ENCODE results near the gene RHBDF2. TPM values are rescaled to one million over a fixed set of nuclear protein-coding genes. Genes with fewer than 3 reads are reported as not detected.

RHBDF2 gene
- total and polyA plus RNA-seq, 2 experiments from 2014 or later, result 4.9 to 11.0 TPM

DNA sequence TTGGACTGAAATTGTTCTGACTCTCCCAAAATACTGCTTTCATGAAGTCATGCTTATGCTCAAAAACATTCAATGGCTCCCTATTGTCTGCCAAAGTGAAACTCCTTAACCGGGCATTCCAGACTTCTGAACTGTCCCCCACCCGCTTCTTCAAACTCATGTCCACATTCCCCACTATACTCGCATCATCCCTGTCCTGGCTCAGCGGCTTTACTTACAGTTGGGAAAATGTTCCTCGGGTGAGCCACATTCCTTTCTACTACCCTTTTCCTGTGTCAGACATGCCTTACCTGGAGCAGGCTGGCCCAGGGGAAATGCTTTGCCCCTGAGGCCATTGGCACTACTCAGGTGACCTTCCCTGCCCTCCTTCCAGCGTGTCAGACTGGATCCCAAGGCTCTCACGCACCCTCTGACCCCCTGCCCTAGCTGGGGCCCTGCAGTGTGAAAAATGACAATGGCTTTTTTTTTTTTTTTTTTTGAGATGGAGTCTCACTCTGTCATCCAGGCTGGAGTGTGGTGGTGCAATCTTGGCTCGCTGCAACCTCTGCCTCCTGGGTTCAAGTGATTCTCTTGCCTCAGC lies 30.9 kb upstream of the RHBDF2 start:
- Histone ChIP-seq H3K27ac (no peak overlapping the region), H4K20me1 (ENCODE audit: insufficient read depth, poor library complexity, severe bottlenecking) (no peaks in the 10 kb centered on the region), H3K4me3 (no peak overlapping the region), H3K9me3 (ENCODE audit: low read depth) (no peaks in the 10 kb centered on the region), H3K79me2 (no peaks in the 10 kb centered on the region), H3K9me2 (replicated peaks; ENCODE audit: insufficient read depth) (no peaks in the 10 kb centered on the region), H3K27me3 (peaks cover 12% of the 10 kb centered on the region), H2AFZ (no peak overlapping the region), H3K4me2 (no peak overlapping the region), H3K4me1 (ENCODE audit: insufficient read depth) (peaks cover 59% of the 10 kb centered on the region), H3K36me3 (replicated peaks; ENCODE audit: insufficient read depth, low read depth) (no peaks in the 10 kb centered on the region)
- TF ChIP-seq, protein P1, sequence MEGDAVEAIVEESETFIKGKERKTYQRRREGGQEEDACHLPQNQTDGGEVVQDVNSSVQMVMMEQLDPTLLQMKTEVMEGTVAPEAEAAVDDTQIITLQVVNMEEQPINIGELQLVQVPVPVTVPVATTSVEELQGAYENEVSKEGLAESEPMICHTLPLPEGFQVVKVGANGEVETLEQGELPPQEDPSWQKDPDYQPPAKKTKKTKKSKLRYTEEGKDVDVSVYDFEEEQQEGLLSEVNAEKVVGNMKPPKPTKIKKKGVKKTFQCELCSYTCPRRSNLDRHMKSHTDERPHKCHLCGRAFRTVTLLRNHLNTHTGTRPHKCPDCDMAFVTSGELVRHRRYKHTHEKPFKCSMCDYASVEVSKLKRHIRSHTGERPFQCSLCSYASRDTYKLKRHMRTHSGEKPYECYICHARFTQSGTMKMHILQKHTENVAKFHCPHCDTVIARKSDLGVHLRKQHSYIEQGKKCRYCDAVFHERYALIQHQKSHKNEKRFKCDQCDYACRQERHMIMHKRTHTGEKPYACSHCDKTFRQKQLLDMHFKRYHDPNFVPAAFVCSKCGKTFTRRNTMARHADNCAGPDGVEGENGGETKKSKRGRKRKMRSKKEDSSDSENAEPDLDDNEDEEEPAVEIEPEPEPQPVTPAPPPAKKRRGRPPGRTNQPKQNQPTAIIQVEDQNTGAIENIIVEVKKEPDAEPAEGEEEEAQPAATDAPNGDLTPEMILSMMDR (IDR thresholded peaks at IDR 0.05; ENCODE audit: poor library complexity), result no peak
- TF ChIP-seq EZH2phosphoT487 (IDR thresholded peaks at IDR 0.05; ENCODE audit: low read depth, severe bottlenecking, unreplicated experiment) (no peak), EZH2 (IDR thresholded peaks at IDR 0.05; ENCODE audit: borderline replicate concordance) (no peak)
- 76% methylated on average over 8 of the region's 8 CpGs for WGBS (ENCODE audit: low lambda C conversion rate, missing lambda C conversion rate)
- DNase-seq (ENCODE audit: low spot score), result no peak

DNA sequence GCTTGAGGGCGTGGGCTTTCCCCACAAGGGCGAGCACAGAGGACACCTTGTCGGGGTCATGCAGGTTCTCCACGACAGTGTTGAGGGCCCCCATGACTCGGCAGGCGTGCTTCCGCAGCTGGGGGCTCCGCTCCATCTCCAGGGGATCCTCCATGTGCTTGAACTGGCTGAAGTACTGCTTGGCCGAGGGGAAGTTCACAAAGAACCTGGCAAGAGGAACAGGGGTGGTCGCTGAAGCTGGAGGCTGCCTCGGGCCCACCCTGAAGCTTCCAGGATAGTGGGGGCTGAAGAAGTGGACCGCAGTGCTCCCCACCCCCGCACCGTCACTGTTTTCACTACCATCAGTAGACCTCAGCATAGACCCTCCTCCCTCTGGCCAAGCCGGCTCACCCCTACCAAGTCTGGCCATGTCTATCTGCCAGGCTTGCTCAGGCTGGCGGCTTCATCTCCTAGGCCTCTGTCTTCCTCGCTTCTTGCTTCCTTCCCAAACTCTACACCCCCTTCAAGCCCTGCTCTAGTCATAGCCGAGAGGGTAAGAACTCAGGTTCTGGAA lies 30.3 kb upstream of the RHBDF2 start:
- TF ChIP-seq EZH2phosphoT487 (IDR thresholded peaks at IDR 0.05; ENCODE audit: low read depth, severe bottlenecking, unreplicated experiment), result no peak
- TF ChIP-seq, protein P1 (IDR thresholded peaks at IDR 0.05; ENCODE audit: poor library complexity), result no peak
- no peak for TF ChIP-seq EZH2 (IDR thresholded peaks at IDR 0.05; ENCODE audit: borderline replicate concordance)
- no peak for DNase-seq (ENCODE audit: low spot score)
- H3K4me3 ChIP-seq, result no peak overlapping the region
- no peak overlapping the region for H2AFZ ChIP-seq
- H3K4me2 ChIP-seq, result no peak overlapping the region
- no peaks in the 10 kb centered on the region for H3K36me3 ChIP-seq (replicated peaks; ENCODE audit: insufficient read depth, low read depth)
- no peaks in the 10 kb centered on the region for H3K9me3 ChIP-seq (ENCODE audit: low read depth)
- peaks cover 58% of the 10 kb centered on the region for H3K4me1 ChIP-seq (ENCODE audit: insufficient read depth)
- WGBS (ENCODE audit: low lambda C conversion rate, missing lambda C conversion rate), result 91% methylated on average over 18 of the region's 18 CpGs
- no peaks in the 10 kb centered on the region for H4K20me1 ChIP-seq (ENCODE audit: insufficient read depth, poor library complexity, severe bottlenecking)
- no peaks in the 10 kb centered on the region for H3K79me2 ChIP-seq
- no peak overlapping the region for H3K27ac ChIP-seq
- peaks cover 6% of the 10 kb centered on the region for H3K27me3 ChIP-seq
- no peaks in the 10 kb centered on the region for H3K9me2 ChIP-seq (replicated peaks; ENCODE audit: insufficient read depth)

GRCh38 chr17:76530811-76531485 lies 29.7 kb upstream of the RHBDF2 start:
- Histone ChIP-seq H3K9me3 (ENCODE audit: low read depth) (no peaks in the 10 kb centered on the region), H3K27me3 (no peaks in the 10 kb centered on the region), H4K20me1 (ENCODE audit: insufficient read depth, poor library complexity, severe bottlenecking) (no peaks in the 10 kb centered on the region), H3K27ac (peak overlapping the region; percentile 98), H3K9me2 (replicated peaks; ENCODE audit: insufficient read depth) (no peaks in the 10 kb centered on the region), H3K4me3 (no peak overlapping the region), H3K79me2 (no peaks in the 10 kb centered on the region), H3K4me1 (ENCODE audit: insufficient read depth) (peaks cover 58% of the 10 kb centered on the region), H2AFZ (no peak overlapping the region), H3K36me3 (replicated peaks; ENCODE audit: insufficient read depth, low read depth) (no peaks in the 10 kb centered on the region), H3K4me2 (no peak overlapping the region)
- TF ChIP-seq EZH2phosphoT487 (IDR thresholded peaks at IDR 0.05; ENCODE audit: low read depth, severe bottlenecking, unreplicated experiment) (no peak), EZH2 (IDR thresholded peaks at IDR 0.05; ENCODE audit: borderline replicate concordance) (no peak)
- TF ChIP-seq, protein P1 (IDR thresholded peaks at IDR 0.05; ENCODE audit: poor library complexity), result no peak
- no peak for DNase-seq (ENCODE audit: low spot score)
- WGBS (ENCODE audit: low lambda C conversion rate, missing lambda C conversion rate), result 91% methylated on average over 31 of the region's 32 CpGs
